Measurements from ENCODE around the gene CHML.
A peak's percentile ranks its signal among the peaks of the same experiment; 100 is the strongest.

Gene CHML

GRCh38 chr1:241622669-241623068 is 17.5 kb downstream of the CHML start:
- DNase-seq (ENCODE audit: low read depth in 1 of 2, low spot score in 1 of 2): no peak

- no peak for DNase-seq (ENCODE audit: low read depth in 1 of 2, low spot score in 1 of 2)
These were observed 22.7 kb downstream of the CHML start for GRCh38 chr1:241617426-241617825.

GRCh38 chr1:241615043-241615974 is 24.9 kb downstream of the CHML start:
- DNase-seq (ENCODE audit: low read depth in 1 of 2, low spot score in 1 of 2): no peak

GRCh38 chr1:241614572-241614971 is 25.6 kb downstream of the CHML start:
- no peak for DNase-seq (ENCODE audit: low read depth in 1 of 2, low spot score in 1 of 2)

- DNase-seq (ENCODE audit: low read depth in 1 of 2, low spot score in 1 of 2): no peak
These were observed 26.0 kb downstream of the CHML start for GRCh38 chr1:241614144-241614543.

GRCh38 chr1:241612533-241613477 is 27.4 kb downstream of the CHML start:
- DNase-seq (ENCODE audit: low read depth in 1 of 2, low spot score in 1 of 2): no peak

GRCh38 chr1:241611736-241612135 is 28.4 kb downstream of the CHML start:
- no peak for DNase-seq (ENCODE audit: low read depth in 1 of 2, low spot score in 1 of 2)

GRCh38 chr1:241611063-241611462 is 29.1 kb downstream of the CHML start:
- peak in 1 of 2 donors; percentile 14 for DNase-seq (ENCODE audit: low read depth in 1 of 2, low spot score in 1 of 2)

- DNase-seq (ENCODE audit: low read depth in 1 of 2, low spot score in 1 of 2): no peak
These were observed 29.9 kb downstream of the CHML start for GRCh38 chr1:241610056-241610815.

- no peak for DNase-seq (ENCODE audit: low read depth in 1 of 2, low spot score in 1 of 2)
These were observed 31.7 kb downstream of the CHML start for GRCh38 chr1:241608379-241609033.

- DNase-seq (ENCODE audit: low read depth in 1 of 2, low spot score in 1 of 2): no peak
These were observed 32.7 kb downstream of the CHML start for GRCh38 chr1:241607497-241607896.

- no peak for DNase-seq (ENCODE audit: low read depth in 1 of 2, low spot score in 1 of 2)
These were observed 33.6 kb downstream of the CHML start for GRCh38 chr1:241606544-241606943.

GRCh38 chr1:241605146-241605805 is 34.9 kb downstream of the CHML start:
- no peak for DNase-seq (ENCODE audit: low read depth in 1 of 2, low spot score in 1 of 2)

- no peak for DNase-seq (ENCODE audit: low read depth in 1 of 2, low spot score in 1 of 2)
These were observed 36.4 kb downstream of the CHML start for GRCh38 chr1:241603731-241604245.

- DNase-seq (ENCODE audit: low read depth in 1 of 2, low spot score in 1 of 2): no peak
These were observed 39.7 kb downstream of the CHML start for GRCh38 chr1:241600496-241600901.

- no peak for DNase-seq (ENCODE audit: low read depth in 1 of 2, low spot score in 1 of 2)
These were observed 41.9 kb downstream of the CHML start for GRCh38 chr1:241598249-241598648.

GRCh38 chr1:241596633-241597032 is 43.5 kb downstream of the CHML start:
- no peak for DNase-seq (ENCODE audit: low read depth in 1 of 2, low spot score in 1 of 2)

GRCh38 chr1:241593186-241593585 is 47.0 kb downstream of the CHML start:
- DNase-seq (ENCODE audit: low read depth in 1 of 2, low spot score in 1 of 2): no peak

GRCh38 chr1:241592273-241592958 is 47.8 kb downstream of the CHML start:
- DNase-seq (ENCODE audit: low read depth in 1 of 2, low spot score in 1 of 2): no peak

Measured in activated CD4-positive, alpha-beta T cell treated with anti-CD3 and anti-CD28 coated beads, Interleukin-2, amount 50 U/mL, for 24 hours (primary cell).